GM23338 (cell line): ENCODE measurements around the gene MGLL. TPM values are rescaled to one million over a fixed set of nuclear protein-coding genes. Genes with fewer than 3 reads are reported as not detected.

Source experiments
- ATAC-seq: fragments of 200-7000 bp; cut with Tn5 transposase; 3 replicates; pipeline ENCODE4 v1.9.1; 2020
- DNase-seq: peaks from one replicate; pipeline ENCODE4 v3.0.0-alpha.2; 2015; ENCODE audit warnings: low spot score
- H2AFZ ChIP-seq: fragments of 200-600 bp; sonication (generic); 2 replicates; pipeline ENCODE4 v1.8.0; 2016; ENCODE audit warnings: antibody characterized with exemption, mild to moderate bottlenecking, moderate library complexity
- H3F3A ChIP-seq: fragments of 200-600 bp; sonication (generic); replicated peaks from 2 replicates; pipeline ENCODE4 v1.8.0; 2017; ENCODE audit warnings: antibody characterized with exemption, mixed run types, low read depth
- H3K27ac ChIP-seq: fragments of 200-600 bp; sonication (generic); 2 replicates; pipeline ENCODE4 v1.6.1; 2016; ENCODE audit warnings: low read depth
- H3K27me3 ChIP-seq: fragments of 200-600 bp; sonication (generic); 2 replicates; pipeline ENCODE4 v1.8.0; 2016; ENCODE audit warnings: mild to moderate bottlenecking, mixed run types, moderate library complexity; ENCODE audit not compliant: insufficient read depth
- H3K36me3 ChIP-seq: fragments of 200-600 bp; sonication (generic); 2 replicates; pipeline ENCODE4 v1.8.0; 2016; ENCODE audit warnings: mild to moderate bottlenecking; ENCODE audit not compliant: insufficient read depth
- H3K4me1 ChIP-seq: fragments of 200-600 bp; sonication (generic); 2 replicates; pipeline ENCODE4 v1.8.0; 2016; ENCODE audit warnings: mild to moderate bottlenecking, moderate library complexity; ENCODE audit not compliant: insufficient read depth
- H3K4me2 ChIP-seq: fragments of 200-600 bp; sonication (generic); 2 replicates; pipeline ENCODE4 v1.7.1; 2017; ENCODE audit warnings: mixed run types
- H3K4me3 ChIP-seq: fragments of 200-600 bp; sonication (generic); 2 replicates; pipeline ENCODE4 v1.6.1; 2016; ENCODE audit warnings: mixed run types
- H3K79me2 ChIP-seq: fragments of 200-600 bp; sonication (generic); replicated peaks from 2 replicates; pipeline ENCODE4 v1.8.0; 2017; ENCODE audit warnings: mild to moderate bottlenecking; ENCODE audit not compliant: insufficient read depth
- H3K9me2 ChIP-seq: fragments of 200-600 bp; sonication (generic); 2 replicates; pipeline ENCODE4 v1.8.0; 2017; ENCODE audit not compliant: insufficient read depth
- H4K20me1 ChIP-seq: fragments of 200-600 bp; sonication (generic); replicated peaks from 2 replicates; pipeline ENCODE4 v1.8.0; 2017; ENCODE audit warnings: mild to moderate bottlenecking; ENCODE audit not compliant: insufficient read depth
- H3K27ac Mint-ChIP-seq: 2 replicates; pipeline ENCODE4 v1.8.0; 2020; ENCODE audit warnings: inconsistent platforms, mild to moderate bottlenecking, moderate library complexity, mixed read lengths
- H3K27me3 Mint-ChIP-seq: 3 replicates; pipeline ENCODE4 v1.8.0; 2022; ENCODE audit warnings: low read depth, mild to moderate bottlenecking, moderate library complexity, mixed read lengths, inconsistent platforms; ENCODE audit not compliant: insufficient read depth, poor library complexity
- H3K36me3 Mint-ChIP-seq: 3 replicates; pipeline ENCODE4 v1.8.0; 2021; ENCODE audit warnings: low read depth, mild to moderate bottlenecking, inconsistent platforms, moderate library complexity, mixed read lengths
- H3K4me1 Mint-ChIP-seq: 3 replicates; pipeline ENCODE4 v1.8.0; 2020; ENCODE audit warnings: mild to moderate bottlenecking, inconsistent platforms, mixed read lengths
- H3K4me3 Mint-ChIP-seq: 3 replicates; pipeline ENCODE4 v1.8.0; 2021; ENCODE audit warnings: moderate library complexity, mild to moderate bottlenecking, inconsistent platforms, mixed read lengths
- H3K9me3 Mint-ChIP-seq: 3 replicates; pipeline ENCODE4 v1.8.0; 2020; ENCODE audit warnings: moderate library complexity, mild to moderate bottlenecking, inconsistent platforms, mixed read lengths
- CREB1 ChIP-seq: fragments of 250-450 bp; sonication (Bioruptor Pico); IDR thresholded peaks from 2 replicates; pipeline ENCODE4 v1.5.0; 2020; ENCODE audit warnings: low read depth, mild to moderate bottlenecking, moderate library complexity
- CTCF ChIP-seq, 2 experiments: fragments of 200-600 bp in 1 of 2; sonication (generic) in 1 of 2; conservative IDR thresholded peaks; 2 replicates each; pipeline versions ENCODE4 v1.5.1 to v1.6.1; 2016 to 2017; ENCODE audit warnings: antibody characterized with exemption in 2 of 2, low read depth in 2 of 2, mild to moderate bottlenecking in 2 of 2, moderate library complexity in 1 of 2
- ETS1 ChIP-seq: IDR thresholded peaks from 2 replicates; pipeline ENCODE4 v1.6.1; 2016; ENCODE audit warnings: antibody characterized with exemption
- EZH2 ChIP-seq: fragments of 200-600 bp; sonication (generic); IDR thresholded peaks from one replicate; pipeline ENCODE4 v1.8.0; 2017; ENCODE audit warnings: antibody characterized with exemption, mild to moderate bottlenecking, low read depth; ENCODE audit not compliant: unreplicated experiment
- EZH2phosphoT487 ChIP-seq: fragments of 200-600 bp; sonication (generic); IDR thresholded peaks from one replicate; pipeline ENCODE4 v1.8.1; 2018; ENCODE audit warnings: antibody characterized with exemption; ENCODE audit not compliant: unreplicated experiment
- JUNB ChIP-seq: IDR thresholded peaks from one replicate; pipeline ENCODE4 v1.6.1; 2016; ENCODE audit warnings: antibody characterized with exemption; ENCODE audit not compliant: unreplicated experiment
- NANOG ChIP-seq: IDR thresholded peaks from 2 replicates; pipeline ENCODE4 v1.6.1; 2016; ENCODE audit warnings: antibody characterized with exemption, borderline replicate concordance
- POLR2AphosphoS5 ChIP-seq: IDR thresholded peaks from 2 replicates; pipeline ENCODE4 v1.6.1; 2016; ENCODE audit warnings: antibody characterized with exemption, low read depth
- STAT1 ChIP-seq: IDR thresholded peaks from one replicate; pipeline ENCODE4 v1.6.1; 2016; ENCODE audit warnings: antibody characterized with exemption; ENCODE audit not compliant: unreplicated experiment
- ZNF114 ChIP-seq: fragments of 250-450 bp; sonication (Bioruptor Pico); IDR thresholded peaks from 2 replicates; pipeline ENCODE4 v1.5.0; 2020; ENCODE audit warnings: mild to moderate bottlenecking, moderate library complexity
- ZNF462 ChIP-seq: fragments of 250-450 bp; sonication (Bioruptor Pico); IDR thresholded peaks from 2 replicates; pipeline ENCODE4 v1.5.0; 2020; ENCODE audit warnings: mild to moderate bottlenecking, moderate library complexity
- polyA plus RNA-seq: library from polyadenylated mRNA; unstranded; fragments of >200 nt; fragmentation: Nextera tagmentation; extraction: Ambion mirVana; gene quantifications from 2 replicates; pipeline ENCODE4 v1.2.1, GENCODE V29; 2016
- total RNA-seq: library from RNA; depleted of rRNA; stranded (reverse); fragments of >200 nt; shearing (Covaris generic); gene quantifications from 2 replicates; pipeline ENCODE4 v1.2.3, GENCODE V29; 2014

The MGLL gene
- total and polyA plus RNA-seq, 2 experiments from 2014 or later = 0.71 to 0.83 TPM

GRCh38 chr3:127801731-127802313 is 20.5 kb downstream of the MGLL start:
- H4K20me1 ChIP-seq = no peaks in the 10 kb centered on the region
- Mint-ChIP-seq H3K4me1 (peaks cover 3% of the 10 kb centered on the region; the same call in 2 of the 3 replicates), H3K36me3 (no peaks in the 10 kb centered on the region), H3K27me3 (no peaks in the 10 kb centered on the region), H3K27ac (no peak overlapping the region), H3K9me3 (no peaks in the 10 kb centered on the region), H3K4me3 (no peak overlapping the region)
- no peak for TF ChIP-seq POLR2AphosphoS5
- no peak for TF ChIP-seq EZH2phosphoT487
- no peak for TF ChIP-seq ETS1
- no peak for TF ChIP-seq NANOG
- TF ChIP-seq ZNF462 (CRISPR knock-in tag) = no peak
- TF ChIP-seq STAT1 = no peak
- no peak for TF ChIP-seq CREB1
- no peak for TF ChIP-seq ZNF114 (CRISPR knock-in tag)
- no peak for TF ChIP-seq EZH2
- no peak for TF ChIP-seq JUNB
- no peak for TF ChIP-seq CTCF (conservative IDR thresholded peaks at IDR 0.05; ENCODE audit: low read depth in 2 of 2)
- ATAC-seq (no peak), DNase-seq (no peak)
- no peaks in the 10 kb centered on the region for H3K36me3 ChIP-seq
- no peak overlapping the region for H3K4me3 ChIP-seq
- no peaks in the 10 kb centered on the region for H3K4me1 ChIP-seq
- 0 out of 2 replicates have a peak, but pooled peaks cover 3% of the 10 kb centered on the region for H3K9me2 ChIP-seq
- H3K4me2 ChIP-seq = no peak overlapping the region
- H3K27me3 ChIP-seq = no peaks in the 10 kb centered on the region
- H3F3A ChIP-seq = no peaks in the 10 kb centered on the region
- H3K79me2 ChIP-seq = no peaks in the 10 kb centered on the region
- H3K27ac ChIP-seq = no peak overlapping the region
- no peak overlapping the region for H2AFZ ChIP-seq
